HL-60/S4 (cell line): ENCODE data around the gene LAMA2.

ENCODE experiments used
- in situ Hi-C: fragments of 300-500 bp; cut with MboI; formaldehyde crosslinking; loops from 2 replicates; pipeline ENCODE4 v1.14.3; 2022; ENCODE audit warnings: low sequenced_read_pairs

LAMA2 gene

GRCh38 chr6:129499843-129500219 lies 616.9 kb downstream of the LAMA2 start:
- in situ Hi-C loops, result loop anchor here (10.0 kb wide), 2 partner anchors 65 to 245 kb away; no protein-coding TSS in a partner anchor

DNA sequence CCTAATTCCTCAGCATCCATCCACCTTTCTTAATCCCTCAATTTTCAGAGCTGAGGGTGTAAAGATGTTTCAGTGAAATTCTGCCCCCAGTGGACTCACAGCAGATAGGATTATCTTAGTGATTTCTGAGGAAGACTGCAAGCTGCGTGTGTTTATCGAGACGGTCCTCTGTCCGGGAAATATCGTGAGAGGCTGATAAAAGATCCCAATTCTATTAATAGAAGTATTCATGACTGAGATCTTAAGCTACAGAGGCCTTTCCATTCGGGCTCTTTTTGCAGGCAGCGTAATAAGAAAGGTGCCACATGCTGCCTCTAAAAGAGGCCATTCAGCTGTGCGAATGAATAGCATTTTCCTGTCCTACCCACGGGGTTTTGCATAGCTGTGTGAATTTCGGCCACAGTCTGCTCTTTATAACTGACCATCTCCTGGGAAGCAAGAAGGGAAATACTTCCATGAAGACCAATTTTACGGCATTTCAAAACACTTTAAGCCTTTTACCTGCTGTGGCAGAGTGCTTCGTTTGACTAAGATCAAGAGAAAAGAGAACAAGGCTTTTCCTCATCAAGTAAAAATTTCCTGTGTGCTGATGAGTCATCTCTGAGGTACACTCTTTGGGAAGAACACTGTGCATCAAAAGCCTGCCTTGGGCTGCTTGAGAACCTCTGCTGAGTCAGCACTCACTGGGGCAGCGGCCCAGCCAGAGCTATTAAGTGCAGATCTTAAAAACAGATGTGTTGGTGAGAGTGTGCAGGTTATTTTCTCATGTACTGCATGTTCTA lies 618.2 kb downstream of the LAMA2 start:
- in situ Hi-C loops, result loop anchor here (10.0 kb wide), 1 partner anchor 244 kb away; no protein-coding TSS in a partner anchor

DNA sequence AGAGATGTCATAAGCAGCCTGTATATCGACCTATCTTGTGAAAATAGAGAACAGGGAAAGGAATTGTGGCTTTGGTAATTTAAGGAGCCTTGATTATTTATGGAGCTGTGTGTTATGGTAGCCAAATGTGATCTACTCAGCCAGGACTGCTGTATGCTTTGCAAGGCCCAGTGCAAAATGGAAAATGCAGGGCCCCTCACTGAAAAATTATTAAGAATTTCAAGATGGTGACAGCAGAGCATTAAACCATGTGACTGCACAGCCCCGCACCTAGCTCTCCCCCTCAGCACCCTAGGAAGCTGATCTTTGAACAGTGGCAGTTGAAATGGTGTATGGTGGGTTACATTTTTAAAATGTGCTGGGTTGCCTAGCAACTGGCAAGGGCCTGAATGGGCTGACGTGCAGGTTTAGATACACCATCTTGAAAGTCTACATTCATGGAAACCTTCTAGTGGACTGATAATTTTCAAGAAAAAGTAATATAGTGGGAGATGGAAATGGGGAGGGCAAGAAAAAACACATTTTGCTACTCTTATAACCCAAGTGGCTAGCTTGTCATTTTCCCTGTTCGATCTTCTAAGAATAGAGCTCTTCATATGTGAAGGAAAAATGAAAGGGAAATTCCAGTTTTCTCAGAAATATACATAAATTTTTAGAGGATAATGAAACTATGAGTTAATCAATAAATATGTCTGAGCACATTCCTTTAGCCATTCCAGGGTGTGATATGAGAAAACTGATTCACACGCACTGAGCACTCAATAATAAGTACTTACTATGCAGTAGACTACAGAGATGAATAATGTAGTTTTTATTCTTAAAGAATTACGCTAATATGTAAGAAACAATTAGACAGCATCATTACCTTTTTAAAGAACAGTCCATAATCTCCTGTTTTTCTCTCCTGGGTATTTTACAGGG lies 619.1 kb downstream of the LAMA2 start:
- in situ Hi-C loops, result loop anchor here (10.0 kb wide), 1 partner anchor 243 kb away; no protein-coding TSS in a partner anchor

GRCh38 chr6:129504456-129504855 lies 621.5 kb downstream of the LAMA2 start:
- in situ Hi-C loops, result loop anchor here (10.0 kb wide), 1 partner anchor 240 kb away; no protein-coding TSS in a partner anchor

DNA sequence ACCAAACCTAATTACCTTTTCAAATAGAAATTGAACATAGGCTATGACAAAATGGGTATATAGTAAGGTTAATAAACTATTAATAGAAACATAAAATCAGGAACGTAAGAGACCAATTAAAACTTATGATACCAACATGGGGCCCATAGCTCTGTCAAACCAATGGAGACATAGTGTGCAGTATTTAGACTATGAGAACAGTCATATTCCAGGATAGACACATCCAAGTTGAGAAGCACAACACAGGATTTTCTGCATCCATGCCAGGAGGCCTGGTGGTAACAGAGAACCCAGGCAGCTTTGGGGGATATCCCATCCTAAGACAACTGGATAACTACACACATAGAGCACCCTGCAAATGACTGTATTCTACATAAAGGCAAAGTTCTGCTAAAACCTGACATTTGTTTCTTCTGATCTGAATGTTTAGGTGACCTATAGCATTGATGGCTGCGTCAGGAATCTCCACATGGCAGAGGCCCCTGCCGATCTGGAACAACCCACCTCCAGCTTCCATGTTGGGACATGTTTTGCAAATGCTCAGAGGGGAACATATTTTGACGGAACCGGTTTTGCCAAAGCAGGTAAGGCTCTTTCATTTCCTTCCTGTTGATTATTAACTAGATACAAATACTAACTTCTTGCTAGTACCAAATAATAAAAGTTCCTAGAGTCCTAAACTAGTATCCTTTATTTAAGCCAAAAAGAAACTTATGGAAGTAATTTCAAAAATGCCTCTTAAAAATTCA lies 624.3 kb downstream of the LAMA2 start:
- in situ Hi-C loops, result loop anchor here (10.0 kb wide), 1 partner anchor 238 kb away; no protein-coding TSS in a partner anchor

DNA sequence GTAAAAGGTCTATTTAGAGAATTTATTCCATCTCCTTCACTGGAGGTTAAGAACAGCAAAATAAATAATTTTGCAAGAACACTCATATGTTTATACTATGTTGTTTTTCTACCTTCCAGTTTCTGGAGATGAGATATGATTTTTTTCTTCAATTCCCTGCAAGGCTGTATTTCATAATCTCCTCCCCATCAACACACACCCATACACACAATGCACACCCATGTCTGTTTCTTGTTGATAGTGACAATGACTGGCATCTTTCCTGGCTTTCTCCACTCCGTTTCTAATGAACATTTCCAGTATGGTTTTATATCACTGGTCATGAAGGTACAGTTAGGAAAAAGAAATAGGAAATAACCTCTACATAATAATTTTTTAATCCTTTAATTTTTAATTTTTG lies 624.9 kb downstream of the LAMA2 start:
- in situ Hi-C loops, result loop anchor here (10.0 kb wide), 1 partner anchor 237 kb away; no protein-coding TSS in a partner anchor

GRCh38 chr6:129508477-129509145 lies 625.7 kb downstream of the LAMA2 start:
- in situ Hi-C loops, result loop anchor here (10.0 kb wide), 1 partner anchor 236 kb away; no protein-coding TSS in a partner anchor

GRCh38 chr6:129510950-129511349 lies 628.0 kb downstream of the LAMA2 start:
- in situ Hi-C loops, result no loop called here

DNA sequence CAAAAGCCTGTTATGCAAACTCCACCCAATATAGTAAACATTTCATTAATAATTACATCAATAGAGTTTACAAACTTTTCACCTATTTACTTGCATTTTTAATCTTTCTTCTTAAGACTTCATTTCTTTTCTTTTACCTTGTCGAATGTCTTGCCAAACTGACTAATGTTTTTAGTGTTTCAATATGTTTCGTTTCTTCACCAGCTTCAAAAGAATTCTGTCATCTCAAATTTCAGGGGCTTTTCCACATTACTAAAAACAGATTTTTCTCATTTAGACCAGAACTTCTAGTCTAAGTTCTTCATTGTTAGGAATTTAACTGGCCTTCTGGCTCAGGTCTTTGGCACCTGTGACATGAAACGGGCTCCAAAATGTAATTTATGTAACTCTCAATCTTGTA lies 630.5 kb downstream of the LAMA2 start:
- in situ Hi-C loops, result no loop called here

DNA sequence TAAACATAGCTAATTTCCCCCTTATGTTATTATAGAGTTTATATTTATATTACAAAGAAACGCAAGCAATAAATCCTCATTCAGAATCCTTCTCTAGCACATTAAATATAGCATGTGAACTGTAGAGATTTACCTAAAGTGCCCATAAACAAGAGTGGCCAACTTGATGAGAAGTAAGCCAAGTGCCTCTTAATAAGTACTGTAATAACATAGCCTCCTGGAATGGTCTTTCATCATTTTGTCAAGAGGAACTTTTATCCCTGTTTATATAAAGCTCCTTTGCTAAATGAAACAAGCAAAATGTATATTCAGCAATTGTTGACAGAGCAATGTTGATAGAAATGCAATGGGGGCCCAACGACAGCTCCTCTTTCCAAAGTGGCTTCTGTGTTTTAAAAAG lies 632.1 kb downstream of the LAMA2 start:
- in situ Hi-C loops, result no loop called here

DNA sequence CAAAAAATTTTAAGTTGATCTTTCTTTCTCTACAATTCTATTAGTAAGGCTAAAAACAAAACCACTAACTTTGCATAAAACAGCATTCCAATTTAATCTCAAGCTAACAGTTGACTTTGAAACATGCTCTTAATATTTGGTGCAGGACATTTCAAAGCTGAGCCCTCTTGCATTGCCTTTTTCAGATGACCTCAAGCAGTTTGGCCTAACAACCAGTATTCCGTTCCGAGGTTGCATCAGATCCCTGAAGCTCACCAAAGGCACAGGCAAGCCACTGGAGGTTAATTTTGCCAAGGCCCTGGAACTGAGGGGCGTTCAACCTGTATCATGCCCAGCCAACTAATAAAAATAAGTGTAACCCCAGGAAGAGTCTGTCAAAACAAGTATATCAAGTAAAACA lies 633.1 kb downstream of the LAMA2 start:
- in situ Hi-C loops, result no loop called here

GRCh38 chr6:129516787-129517186 lies 633.8 kb downstream of the LAMA2 start:
- in situ Hi-C loops, result no loop called here

GRCh38 chr6:129517288-129517687 lies 634.4 kb downstream of the LAMA2 start:
- in situ Hi-C loops, result no loop called here

- in situ Hi-C loops, result no loop called here
Measured at GRCh38 chr6:129519750-129520149, 636.8 kb downstream of the LAMA2 start.

- in situ Hi-C loops, result no loop called here
Measured at GRCh38 chr6:129521946-129522345, 639.0 kb downstream of the LAMA2 start.

- in situ Hi-C loops, result no loop called here
Measured at GRCh38 chr6:129523816-129524215, 640.9 kb downstream of the LAMA2 start.

DNA sequence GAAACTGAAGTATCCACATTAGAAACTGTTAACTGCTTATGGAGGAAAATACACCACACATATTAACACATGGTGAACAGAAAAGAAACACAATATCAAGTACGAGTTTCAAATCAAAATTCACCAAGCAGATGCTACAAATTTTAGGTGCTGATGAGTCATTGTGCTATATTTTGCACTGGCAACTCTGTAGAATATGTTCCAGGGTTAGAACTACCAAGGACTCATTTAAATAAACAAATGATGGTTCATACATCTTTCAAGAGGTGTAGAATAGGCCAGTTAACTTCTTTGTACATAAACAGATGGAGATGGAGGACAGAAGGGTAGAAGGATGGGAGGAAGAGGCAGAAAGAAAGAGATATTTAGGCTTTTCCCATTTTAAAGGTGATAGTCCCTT lies 642.1 kb downstream of the LAMA2 start:
- in situ Hi-C loops, result no loop called here

GRCh38 chr6:129534926-129535325 lies 652.0 kb downstream of the LAMA2 start:
- in situ Hi-C loops, result no loop called here

GRCh38 chr6:129536271-129536670 lies 653.3 kb downstream of the LAMA2 start:
- in situ Hi-C loops, result no loop called here

DNA sequence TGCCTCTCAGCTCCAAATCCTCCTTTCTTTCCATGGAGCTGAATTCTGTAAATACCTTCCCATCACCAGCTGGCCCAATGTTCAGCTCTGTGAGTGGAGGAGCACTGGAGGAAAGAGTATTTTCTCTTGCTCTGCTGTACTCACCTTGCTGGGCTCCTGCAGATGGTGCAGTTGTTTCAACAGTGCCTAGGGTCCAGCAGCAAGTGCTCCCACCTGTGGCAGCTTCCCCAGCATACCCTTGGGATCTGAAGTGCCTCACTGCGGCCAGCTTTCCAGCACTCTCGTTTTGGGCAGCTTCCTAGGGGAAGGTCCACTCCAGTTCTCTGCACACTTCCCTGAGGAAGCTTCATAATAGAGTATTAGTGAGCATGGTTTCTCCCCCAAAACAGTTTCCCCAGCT lies 656.1 kb downstream of the LAMA2 start:
- in situ Hi-C loops, result no loop called here
